MCF 10A (cell line): ENCODE data around the gene DYNC1LI1. TPM values are rescaled to one million over a fixed set of nuclear protein-coding genes. Genes with fewer than 3 reads are reported as not detected.

ENCODE experiments used
- BruUV-seq: library from RNA; stranded (reverse); fragments of 400-500 nt; replicated peaks from 2 replicates; lab custom pipeline; 2021; lab: Mats Ljungman, UMichigan
- CTCF ChIA-PET: fragments of 300-600 bp; sonication (Branson Sonifier 250); formaldehyde crosslinking; extraction: SDS; loops from one replicate; lab custom pipeline; 2021; ENCODE audit warnings: antibody characterized with exemption, inconsistent platforms; lab: Yijun Ruan, JAX
- POLR2A ChIA-PET: fragments of 300-600, 350-650 bp; sonication (Branson Sonifier 250); formaldehyde crosslinking; extraction: SDS; loops from one replicate; lab custom pipeline; 2020; ENCODE audit warnings: antibody characterized with exemption, inconsistent platforms; lab: Yijun Ruan, JAX
- DNase-seq: peaks from one replicate; pipeline ENCODE4 v3.0.0-alpha.2; 2018; ENCODE audit not compliant: unreplicated experiment
- H3K27ac Mint-ChIP-seq: one replicate; pipeline ENCODE4 v1.8.0; 2022; ENCODE audit warnings: mild to moderate bottlenecking, low read depth, mixed read lengths; ENCODE audit not compliant: unreplicated experiment
- H3K27me3 Mint-ChIP-seq: one replicate; pipeline ENCODE4 v1.8.0; 2022; ENCODE audit warnings: mixed read lengths; ENCODE audit not compliant: insufficient read depth, unreplicated experiment
- H3K36me3 Mint-ChIP-seq: one replicate; pipeline ENCODE4 v1.8.0; 2022; ENCODE audit warnings: mild to moderate bottlenecking, moderate library complexity, mixed read lengths; ENCODE audit not compliant: insufficient read depth, unreplicated experiment
- H3K4me1 Mint-ChIP-seq: one replicate; pipeline ENCODE4 v1.8.0; 2022; ENCODE audit warnings: mixed read lengths; ENCODE audit not compliant: insufficient read depth, unreplicated experiment
- H3K4me3 Mint-ChIP-seq: one replicate; pipeline ENCODE4 v1.8.0; 2022; ENCODE audit warnings: mild to moderate bottlenecking, moderate library complexity, mixed read lengths; ENCODE audit not compliant: unreplicated experiment
- H3K9me3 Mint-ChIP-seq: one replicate; pipeline ENCODE4 v1.8.0; 2022; ENCODE audit warnings: mixed read lengths; ENCODE audit not compliant: unreplicated experiment
- intact Hi-C: fragments of 100-400 bp; cut with micrococcal nuclease; formaldehyde crosslinking; loops from 2 replicates; pipeline ENCODE4 v1.14.1; 2022
- total RNA-seq: library from RNA; stranded (reverse); gene quantifications from 2 replicates; pipeline ENCODE4 v1.2.3, GENCODE V29; 2022
- TF ChIP-seq, protein P1 (sequence below): fragments of 200-600 bp; IDR thresholded peaks from one replicate; pipeline ENCODE4 v1.8.0; 2022; ENCODE audit warnings: antibody characterized with exemption, mild to moderate bottlenecking; ENCODE audit not compliant: unreplicated experiment

The DYNC1LI1 gene
- total RNA-seq, 1 experiment from 2014 or later, result 47.6 TPM

DNA sequence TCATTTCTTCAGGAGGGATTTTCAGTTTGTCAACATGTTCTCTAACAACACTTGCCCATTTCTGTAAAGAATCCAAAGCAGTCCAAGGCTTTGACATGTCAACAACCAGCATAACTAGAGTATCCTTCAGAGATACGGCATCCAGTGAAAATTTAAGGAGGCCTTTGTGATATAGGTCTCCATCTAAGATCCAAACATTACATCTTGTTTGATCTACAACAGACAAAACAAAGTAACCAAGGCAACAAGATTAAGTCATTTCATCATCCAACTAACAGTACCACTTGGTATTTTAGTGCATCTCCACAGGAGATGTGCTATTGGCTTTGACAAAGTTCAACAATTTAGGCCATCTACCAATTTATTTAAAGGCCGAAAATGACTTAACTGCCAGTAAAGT lies 25.8 kb downstream of the DYNC1LI1 start:
- peaks cover 34% of the 10 kb centered on the region for H3K36me3 Mint-ChIP-seq
- H3K27ac Mint-ChIP-seq, result peak overlapping the region; percentile 47
- H3K27me3 Mint-ChIP-seq, result no peaks in the 10 kb centered on the region
- TF ChIP-seq, protein P1, sequence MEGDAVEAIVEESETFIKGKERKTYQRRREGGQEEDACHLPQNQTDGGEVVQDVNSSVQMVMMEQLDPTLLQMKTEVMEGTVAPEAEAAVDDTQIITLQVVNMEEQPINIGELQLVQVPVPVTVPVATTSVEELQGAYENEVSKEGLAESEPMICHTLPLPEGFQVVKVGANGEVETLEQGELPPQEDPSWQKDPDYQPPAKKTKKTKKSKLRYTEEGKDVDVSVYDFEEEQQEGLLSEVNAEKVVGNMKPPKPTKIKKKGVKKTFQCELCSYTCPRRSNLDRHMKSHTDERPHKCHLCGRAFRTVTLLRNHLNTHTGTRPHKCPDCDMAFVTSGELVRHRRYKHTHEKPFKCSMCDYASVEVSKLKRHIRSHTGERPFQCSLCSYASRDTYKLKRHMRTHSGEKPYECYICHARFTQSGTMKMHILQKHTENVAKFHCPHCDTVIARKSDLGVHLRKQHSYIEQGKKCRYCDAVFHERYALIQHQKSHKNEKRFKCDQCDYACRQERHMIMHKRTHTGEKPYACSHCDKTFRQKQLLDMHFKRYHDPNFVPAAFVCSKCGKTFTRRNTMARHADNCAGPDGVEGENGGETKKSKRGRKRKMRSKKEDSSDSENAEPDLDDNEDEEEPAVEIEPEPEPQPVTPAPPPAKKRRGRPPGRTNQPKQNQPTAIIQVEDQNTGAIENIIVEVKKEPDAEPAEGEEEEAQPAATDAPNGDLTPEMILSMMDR, result no peak
- peaks cover 4% of the 10 kb centered on the region for H3K4me1 Mint-ChIP-seq
- intact Hi-C loops, result no loop called here
- DNase-seq, result no peak
- CTCF ChIA-PET, result interaction anchor here (1.0 to 1.2 kb wide), 3 partner anchors 35 to 210 kb away, joined by 3 to 6 read pairs (median 3); no protein-coding TSS in a partner anchor
- POLR2A ChIA-PET, result interaction anchor here (0.7 to 1.2 kb wide), 2 partner anchors 33 to 140 kb away, joined by 3 to 4 read pairs; partner anchors contain the start of gene CNOT10
- BruUV-seq, result no TSS peak
- H3K9me3 Mint-ChIP-seq, result no peaks in the 10 kb centered on the region
- H3K4me3 Mint-ChIP-seq, result no peak overlapping the region

DNA sequence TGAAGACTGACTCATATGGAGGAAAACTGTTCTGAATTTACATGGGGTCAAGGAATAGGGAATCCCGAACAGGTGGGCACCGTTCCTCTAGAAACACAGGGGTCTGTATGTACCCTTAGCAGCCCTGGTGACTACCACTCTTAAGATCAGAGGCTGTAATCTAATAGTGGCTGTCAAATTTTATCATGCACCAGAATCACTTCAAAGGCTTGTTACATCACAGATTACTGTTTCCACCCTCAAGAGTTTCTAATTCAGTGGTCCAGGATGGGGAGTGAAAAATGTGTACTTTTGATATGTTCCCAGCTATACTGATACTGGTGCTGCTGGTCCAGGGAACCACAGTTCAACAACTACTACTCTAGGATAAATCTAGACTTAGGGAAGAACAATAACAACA lies 27.9 kb downstream of the DYNC1LI1 start:
- no peak overlapping the region for H3K27ac Mint-ChIP-seq
- intact Hi-C loops, result no loop called here
- no peaks in the 10 kb centered on the region for H3K9me3 Mint-ChIP-seq
- no peaks in the 10 kb centered on the region for H3K27me3 Mint-ChIP-seq
- CTCF ChIA-PET, result interaction anchor here (0.7 kb wide), 1 partner anchor 905 kb away, joined by 3 read pairs; no protein-coding TSS in a partner anchor
- POLR2A ChIA-PET, result no interaction called here
- no peak for DNase-seq
- H3K4me3 Mint-ChIP-seq, result no peak overlapping the region
- H3K4me1 Mint-ChIP-seq, result peaks cover 4% of the 10 kb centered on the region
- BruUV-seq, result no TSS peak
- TF ChIP-seq, protein P1, result no peak
- H3K36me3 Mint-ChIP-seq, result peaks cover 51% of the 10 kb centered on the region

DNA sequence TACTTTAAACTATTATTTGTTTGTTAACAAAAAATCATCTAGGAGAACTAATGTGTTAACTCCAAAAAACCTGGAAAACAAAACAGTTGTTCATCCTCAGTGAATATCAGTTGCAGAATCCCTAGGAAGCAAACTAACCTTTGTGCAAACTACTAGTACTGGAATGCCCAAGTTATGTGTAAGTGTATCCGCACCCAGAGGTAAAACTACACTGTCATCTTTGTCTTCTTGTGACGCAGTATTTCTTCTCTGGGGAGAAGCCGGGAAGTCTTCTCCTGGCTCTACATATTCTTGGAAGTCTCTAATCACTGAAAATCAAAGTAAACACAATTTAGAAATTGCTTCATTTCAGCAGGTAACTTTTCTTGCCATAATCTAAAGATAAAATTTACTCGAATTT lies 29.8 kb downstream of the DYNC1LI1 start:
- no peaks in the 10 kb centered on the region for H3K9me3 Mint-ChIP-seq

GRCh38 chr3:32532434-32532833 lies 38.2 kb downstream of the DYNC1LI1 start:
- DNase-seq, result no peak
- H3K36me3 Mint-ChIP-seq, result peaks cover 37% of the 10 kb centered on the region
- peaks cover 6% of the 10 kb centered on the region for H3K4me1 Mint-ChIP-seq
- no TSS peak for BruUV-seq
- no peak overlapping the region for H3K4me3 Mint-ChIP-seq
- H3K27ac Mint-ChIP-seq, result no peak overlapping the region
- no peaks in the 10 kb centered on the region for H3K27me3 Mint-ChIP-seq
- intact Hi-C loops, result no loop called here
- ChIA-PET CTCF (interaction anchor here (0.6 to 1.2 kb wide), 4 partner anchors 21 to 781 kb away, joined by 3 to 4 read pairs (median 4); no protein-coding TSS in a partner anchor), POLR2A (interaction anchor here (0.7 kb wide), 1 partner anchor 770 kb away, joined by 3 read pairs; no protein-coding TSS in a partner anchor)
- H3K9me3 Mint-ChIP-seq, result no peaks in the 10 kb centered on the region
- TF ChIP-seq, protein P1, result no peak

More for the DNA sequence above, 29.8 kb downstream of the DYNC1LI1 start:
- H3K4me3 Mint-ChIP-seq, result no peak overlapping the region
- ChIA-PET POLR2A (no interaction called here), CTCF (no interaction called here)
- TF ChIP-seq, protein P1, result no peak
- DNase-seq, result no peak
- peaks cover 4% of the 10 kb centered on the region for H3K4me1 Mint-ChIP-seq
- peaks cover 68% of the 10 kb centered on the region for H3K36me3 Mint-ChIP-seq
- no TSS peak for BruUV-seq
- intact Hi-C loops, result no loop called here
- no peak overlapping the region for H3K27ac Mint-ChIP-seq
- no peaks in the 10 kb centered on the region for H3K27me3 Mint-ChIP-seq
